Mammary epithelial cell (primary cell): ENCODE measurements around the gene CCNT2.
"Not testable (repeated sequence)": the region's sequence is repeated elsewhere in the genome, so short reads cannot be mapped to it uniquely, and the experiment has no call there.

ENCODE experiments used
- CTCF ChIP-seq, 2 donors: IDR thresholded peaks in 1 of 2; conservative IDR thresholded peaks in 1 of 2; 2 replicates each; pipeline ENCODE4 v1.5.1; 2011 to 2012; ENCODE audit warnings: inconsistent platforms in 2 of 2, low read length in 2 of 2, mild to moderate bottlenecking in 2 of 2, control low read depth in 1 of 2, low read depth in 1 of 2; ENCODE audit not compliant: insufficient read depth in 1 of 2; ENCODE audit errors: extremely low read depth in 1 of 2
- EZH2 ChIP-seq: IDR thresholded peaks from 2 replicates; pipeline ENCODE4 v1.6.1; 2012; ENCODE audit warnings: low read length, inconsistent platforms, borderline replicate concordance

DNA sequence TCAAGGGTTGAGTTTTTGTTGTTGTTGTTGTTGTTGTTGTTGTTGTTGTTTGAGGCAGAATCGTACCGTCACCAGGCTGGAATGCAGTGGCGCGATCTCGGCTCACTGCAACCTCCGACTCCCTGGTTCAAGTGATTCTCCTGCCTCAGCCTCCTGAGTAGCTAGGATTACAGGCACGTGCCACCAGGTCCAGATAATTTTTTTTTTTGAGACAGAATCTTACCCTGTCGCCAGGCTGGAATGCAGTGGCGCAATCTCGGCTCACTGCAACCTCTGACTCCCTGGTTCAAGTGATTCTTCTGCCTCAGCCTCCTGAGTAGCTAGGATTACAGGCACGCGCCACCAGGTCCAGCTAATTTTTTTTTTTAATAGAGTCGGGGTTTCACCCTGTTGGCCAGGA, 14.9 kb upstream of the CCNT2 start:
- TF ChIP-seq CTCF (conservative IDR thresholded peaks at IDR 0.05 in 1 of 2, IDR thresholded peaks at IDR 0.05 in 1 of 2; ENCODE audit: extremely low read depth in 1 of 2, insufficient read depth in 1 of 2, low read depth in 1 of 2, low read length in 2 of 2); EZH2: not testable (repeated sequence)
